ENCODE measurements around the gene GPR55.

The GPR55 gene

GRCh38 chr2:230914886-230915285, 10.2 kb downstream of the GPR55 start:
- no peak for DNase-seq

GRCh38 chr2:230913406-230914143, 11.5 kb downstream of the GPR55 start:
- DNase-seq, result no peak

GRCh38 chr2:230912724-230913123, 12.3 kb downstream of the GPR55 start:
- DNase-seq, result no peak

- DNase-seq, result no peak
These were observed 13.0 kb downstream of the GPR55 start for GRCh38 chr2:230912046-230912445.

GRCh38 chr2:230910546-230911177, 14.4 kb downstream of the GPR55 start:
- DNase-seq, result no peak

- DNase-seq, result no peak
These were observed 15.0 kb downstream of the GPR55 start for GRCh38 chr2:230909841-230910545.

- DNase-seq, result no peak
These were observed 16.3 kb downstream of the GPR55 start for GRCh38 chr2:230908595-230909191.

GRCh38 chr2:230908092-230908594, 16.9 kb downstream of the GPR55 start:
- no peak for DNase-seq

GRCh38 chr2:230907361-230908091, 17.5 kb downstream of the GPR55 start:
- DNase-seq, result no peak

GRCh38 chr2:230906471-230907230, 18.4 kb downstream of the GPR55 start:
- DNase-seq, result no peak

- DNase-seq, result no peak
These were observed 19.3 kb downstream of the GPR55 start for GRCh38 chr2:230905448-230906421.

- DNase-seq, result no peak
These were observed 20.1 kb downstream of the GPR55 start for GRCh38 chr2:230904856-230905447.

GRCh38 chr2:230903231-230904150, 21.6 kb downstream of the GPR55 start:
- DNase-seq, result no peak

- no peak for DNase-seq
These were observed 22.7 kb downstream of the GPR55 start for GRCh38 chr2:230902180-230902899.

GRCh38 chr2:230901006-230901405, 24.0 kb downstream of the GPR55 start:
- DNase-seq, result no peak

GRCh38 chr2:230900336-230900995, 24.6 kb downstream of the GPR55 start:
- DNase-seq, result no peak

- DNase-seq, result no peak
These were observed 25.3 kb downstream of the GPR55 start for GRCh38 chr2:230899786-230900185.

- DNase-seq, result no peak
These were observed 25.8 kb downstream of the GPR55 start for GRCh38 chr2:230899287-230899686.
